ENCODE results near the gene SYNDIG1.

GRCh38 chr20:24628985-24629384 lies 159.6 kb downstream of the SYNDIG1 start:
- TF ChIP-seq ZNF384 (IDR thresholded peaks at IDR 0.05), result no peak
- TF ChIP-seq SUZ12 (IDR thresholded peaks at IDR 0.05), result no peak
- no peak for TF ChIP-seq FOXM1 (IDR thresholded peaks at IDR 0.05; ENCODE audit: borderline replicate concordance)
- TF ChIP-seq BHLHE40 (IDR thresholded peaks at IDR 0.05; ENCODE audit: borderline replicate concordance), result no peak
- TF ChIP-seq LEF1 (IDR thresholded peaks at IDR 0.05; ENCODE audit: borderline replicate concordance), result no peak
- no peak for TF ChIP-seq HDGF (IDR thresholded peaks at IDR 0.05; ENCODE audit: borderline replicate concordance)
- no peak for TF ChIP-seq ELF4 (IDR thresholded peaks at IDR 0.05)
- TF ChIP-seq FOXK2 (IDR thresholded peaks at IDR 0.05), result no peak
- no peak for TF ChIP-seq FOXA1 (IDR thresholded peaks at IDR 0.05)
